Testis (tissue), 3 donors: ENCODE measurements around the gene STYK1. TPM values are rescaled to one million over a fixed set of nuclear protein-coding genes. Genes with fewer than 3 reads are reported as not detected.

Experiments used
- DNase-seq: peaks from one replicate; pipeline ENCODE4 v3.0.0-alpha.2; 2019
- H3K27ac ChIP-seq, 2 donors: fragments of 200-600 bp; sonication (generic); one replicate each; pipeline ENCODE4 v1.5.1; 2019
- H3K27me3 ChIP-seq: fragments of 200-600 bp; sonication (generic); one replicate; pipeline ENCODE4 v1.5.1; 2019
- H3K36me3 ChIP-seq: fragments of 200-600 bp; sonication (generic); one replicate; pipeline ENCODE4 v1.5.1; 2017; ENCODE audit warnings: low read depth; ENCODE audit errors: missing control alignments
- H3K4me1 ChIP-seq: fragments of 200-600 bp; sonication (generic); one replicate; pipeline ENCODE4 v1.5.1; 2019
- H3K4me3 ChIP-seq, 2 donors: fragments of 200-600 bp; sonication (generic); one replicate each; pipeline ENCODE4 v1.5.1; 2017 to 2019
- H3K9me3 ChIP-seq: fragments of 200-600 bp; sonication (generic); one replicate; pipeline ENCODE4 v1.5.1; 2017
- POLR2A ChIP-seq: fragments of 450-650 bp; IDR thresholded peaks from one replicate; pipeline ENCODE4 v1.6.1; 2017; ENCODE audit warnings: antibody characterized with exemption, mild to moderate bottlenecking, moderate library complexity
- WGBS, 2 donors: methylation state at CpG; one replicate each; pipeline ENCODE4 v1.1.5; 2018; 5-methylcytosine and 5-hydroxymethylcytosine counted together
- intact Hi-C: fragments of 100-400 bp; cut with DNase I; formaldehyde crosslinking; loops from one replicate; pipeline ENCODE4 v1.15.1; 2023; ENCODE audit warnings: low total_unique reads
- polyA plus RNA-seq: library from polyadenylated mRNA; stranded (reverse); fragments of 350-450 nt; fragmentation: Illumina TruSeq; extraction: RNeasy Lipid Tissue Mini Kit (QIAGEN cat#74804); gene quantifications from one replicate; pipeline ENCODE4 v1.2.3, GENCODE V29; 2014; ENCODE audit warnings: low read depth, low replicate concordance; ENCODE audit not compliant: insufficient read depth
- total RNA-seq, 2 donors: library from RNA; depleted of rRNA; stranded (reverse); fragments of >200 nt; gene quantifications; one replicate each; pipeline ENCODE4 v1.2.3, GENCODE V29; 2016
- TF ChIP-seq, protein P1 (sequence below), 3 experiments: fragments of 450-650 bp in 2 of 3; fragments of 200-600 bp in 1 of 3; sonication (generic) in 1 of 3; IDR thresholded peaks; one replicate each; pipeline ENCODE4 v1.5.1; 2016 to 2019; ENCODE audit warnings: antibody characterized with exemption in 3 of 3, mild to moderate bottlenecking in 2 of 3, moderate library complexity in 1 of 3

Gene STYK1
- total and polyA plus RNA-seq, 3 donors from 2014 or later = 0.24 to 0.50 (median 0.26) TPM

GRCh38 chr12:10697862-10698261 is 24.0 kb upstream of the STYK1 start:
- 89 to 98% methylated on average over 1 of the region's 1 CpG for WGBS, 2 donors
- H3K36me3 ChIP-seq = no peaks in the 10 kb centered on the region

GRCh38 chr12:10697156-10697555 is 23.3 kb upstream of the STYK1 start:
- Histone ChIP-seq H3K36me3 (no peaks in the 10 kb centered on the region), H3K27ac (no peak overlapping the region), H3K4me1 (no peaks in the 10 kb centered on the region), H3K9me3 (no peaks in the 10 kb centered on the region), H3K27me3 (no peaks in the 10 kb centered on the region), H3K4me3 (no peak overlapping the region)
- intact Hi-C loops = no loop called here
- 89 to 91% methylated on average over 2 of the region's 2 CpGs for WGBS, 2 donors
- DNase-seq = no peak
- TF ChIP-seq, protein P1, sequence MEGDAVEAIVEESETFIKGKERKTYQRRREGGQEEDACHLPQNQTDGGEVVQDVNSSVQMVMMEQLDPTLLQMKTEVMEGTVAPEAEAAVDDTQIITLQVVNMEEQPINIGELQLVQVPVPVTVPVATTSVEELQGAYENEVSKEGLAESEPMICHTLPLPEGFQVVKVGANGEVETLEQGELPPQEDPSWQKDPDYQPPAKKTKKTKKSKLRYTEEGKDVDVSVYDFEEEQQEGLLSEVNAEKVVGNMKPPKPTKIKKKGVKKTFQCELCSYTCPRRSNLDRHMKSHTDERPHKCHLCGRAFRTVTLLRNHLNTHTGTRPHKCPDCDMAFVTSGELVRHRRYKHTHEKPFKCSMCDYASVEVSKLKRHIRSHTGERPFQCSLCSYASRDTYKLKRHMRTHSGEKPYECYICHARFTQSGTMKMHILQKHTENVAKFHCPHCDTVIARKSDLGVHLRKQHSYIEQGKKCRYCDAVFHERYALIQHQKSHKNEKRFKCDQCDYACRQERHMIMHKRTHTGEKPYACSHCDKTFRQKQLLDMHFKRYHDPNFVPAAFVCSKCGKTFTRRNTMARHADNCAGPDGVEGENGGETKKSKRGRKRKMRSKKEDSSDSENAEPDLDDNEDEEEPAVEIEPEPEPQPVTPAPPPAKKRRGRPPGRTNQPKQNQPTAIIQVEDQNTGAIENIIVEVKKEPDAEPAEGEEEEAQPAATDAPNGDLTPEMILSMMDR (IDR thresholded peaks at IDR 0.05) = no peak

More at GRCh38 chr12:10697862-10698261, 24.0 kb upstream of the STYK1 start:
- intact Hi-C loops = no loop called here
- H3K9me3 ChIP-seq = no peaks in the 10 kb centered on the region
- no peak overlapping the region for H3K27ac ChIP-seq
- H3K4me3 ChIP-seq = no peak overlapping the region
- no peaks in the 10 kb centered on the region for H3K4me1 ChIP-seq
- no peak for DNase-seq
- H3K27me3 ChIP-seq = no peaks in the 10 kb centered on the region
- no peak for TF ChIP-seq POLR2A
- TF ChIP-seq, protein P1 (IDR thresholded peaks at IDR 0.05) = no peak

DNA sequence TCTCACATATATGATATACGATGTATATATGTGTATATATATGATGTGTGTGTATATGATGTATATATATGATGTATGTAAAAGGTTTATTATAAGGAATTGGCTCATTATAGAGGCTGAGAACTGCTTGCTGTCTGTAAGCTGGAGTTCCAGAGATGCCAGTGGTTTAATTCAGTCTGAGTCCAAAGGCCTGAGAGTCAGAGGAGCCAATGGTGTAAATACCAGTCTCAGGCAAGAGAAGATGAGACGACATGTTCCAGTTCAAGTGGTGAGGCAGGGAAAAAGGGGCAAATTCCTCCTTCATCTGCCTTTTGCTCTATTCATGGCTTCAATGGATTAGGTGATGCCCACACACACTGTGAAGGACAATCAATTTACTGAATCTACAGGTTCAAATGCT is 17.1 kb upstream of the STYK1 start:
- Histone ChIP-seq H3K4me3 (no peak overlapping the region), H3K4me1 (no peaks in the 10 kb centered on the region), H3K36me3 (no peaks in the 10 kb centered on the region), H3K27me3 (no peaks in the 10 kb centered on the region), H3K27ac (no peak overlapping the region), H3K9me3 (no peaks in the 10 kb centered on the region)
- DNase-seq = no peak
- WGBS, 2 donors = 91 to 97% methylated on average over 2 of the region's 2 CpGs
- TF ChIP-seq, protein P1 (IDR thresholded peaks at IDR 0.05) = no peak
- no peak for TF ChIP-seq POLR2A
- intact Hi-C loops = no loop called here

DNA sequence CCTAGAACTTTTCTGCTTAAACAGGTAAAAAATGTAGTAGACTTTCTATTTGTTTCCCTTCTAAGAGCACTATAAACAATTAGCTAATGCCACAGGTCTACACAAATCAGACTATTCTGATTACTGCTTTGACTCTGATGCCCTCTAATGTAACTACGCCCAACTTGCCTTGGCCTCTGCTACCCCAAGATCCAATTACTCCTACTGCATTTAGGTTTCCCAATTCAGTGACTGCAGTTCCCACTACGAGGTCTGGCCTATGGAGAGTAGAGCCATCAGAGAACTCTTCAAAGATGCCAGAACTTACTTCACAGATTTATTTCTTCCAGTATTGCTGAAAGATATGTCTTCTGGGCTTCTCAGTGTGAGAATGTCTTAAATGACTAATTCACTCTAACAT is 15.3 kb upstream of the STYK1 start:
- no peak for DNase-seq
- Histone ChIP-seq H3K27ac (no peak overlapping the region), H3K9me3 (no peaks in the 10 kb centered on the region), H3K27me3 (no peaks in the 10 kb centered on the region), H3K4me3 (no peak overlapping the region), H3K4me1 (no peaks in the 10 kb centered on the region), H3K36me3 (no peaks in the 10 kb centered on the region)
- TF ChIP-seq, protein P1 (IDR thresholded peaks at IDR 0.05) = no peak
- no peak for TF ChIP-seq POLR2A
- WGBS, 2 donors = 74 to 94% methylated on average over 2 of the region's 2 CpGs
- intact Hi-C loops = no loop called here

DNA sequence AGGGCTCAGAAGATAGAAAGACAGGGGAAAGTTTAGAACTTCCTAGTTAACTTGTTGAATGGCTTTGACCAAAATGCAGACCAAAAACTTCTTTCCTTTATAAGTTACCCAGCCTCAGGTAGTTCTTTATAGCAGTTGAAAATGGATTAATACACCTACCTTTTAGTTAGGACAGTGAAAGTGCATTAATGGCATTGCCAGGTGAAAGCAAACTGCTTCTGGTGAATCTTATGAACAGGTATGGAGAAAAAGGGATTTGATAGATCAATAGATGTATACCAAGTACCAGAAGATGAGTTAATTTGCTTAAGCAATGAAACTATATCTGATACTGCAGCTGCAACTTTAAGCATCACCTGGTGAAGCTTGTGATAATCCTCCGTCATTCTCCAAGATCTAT is 14.2 kb upstream of the STYK1 start:
- TF ChIP-seq, protein P1 (IDR thresholded peaks at IDR 0.05) = no peak
- no peak for TF ChIP-seq POLR2A
- no peaks in the 10 kb centered on the region for H3K4me1 ChIP-seq
- H3K27me3 ChIP-seq = no peaks in the 10 kb centered on the region
- no peaks in the 10 kb centered on the region for H3K9me3 ChIP-seq
- intact Hi-C loops = no loop called here
- 96% methylated on average over 1 of the region's 1 CpG for WGBS, 2 donors
- no peak for DNase-seq
- no peak overlapping the region for H3K4me3 ChIP-seq
- H3K36me3 ChIP-seq = no peaks in the 10 kb centered on the region
- H3K27ac ChIP-seq = no peak overlapping the region
